ENCODE results near the gene HPCAL1. TPM values are rescaled to one million over a fixed set of nuclear protein-coding genes. Genes with fewer than 3 reads are reported as not detected.

The HPCAL1 gene
- total and polyA plus RNA-seq, 10 of the 15 experiments (the other 5 are each of a cell fraction or from before 2014, with no cell fraction given): 0.40 to 12.8 (median 7.9) TPM

- FAIRE-seq: no peak
- ChIA-PET RAD21 (ENCODE audit: unreplicated experiment) (no interaction called here), SMC1A (ENCODE audit: uncharacterized antibody, unreplicated experiment) (no interaction called here), POLR2A (no interaction called here), CTCF (no interaction called here)
- 74% methylated on average over 12 of the region's 12 CpGs for WGBS (ENCODE audit: insufficient coverage, insufficient replicate concordance, low lambda C conversion rate, missing lambda C conversion rate)
- no peaks in the 10 kb centered on the region; the same call in 1 of the 2 replicates for H4K20me1 ChIP-seq (ENCODE audit: control insufficient read depth, insufficient read depth)
- H3K9ac ChIP-seq (ENCODE audit: control insufficient read depth, insufficient read depth, low read length): no peak overlapping the region
- in situ Hi-C loops (cut with MboI): no loop called here
- H3K4me2 ChIP-seq (ENCODE audit: control insufficient read depth, insufficient read depth): no peak overlapping the region
- no peaks in the 10 kb centered on the region for H3K79me2 ChIP-seq (ENCODE audit: control insufficient read depth, insufficient read depth, low read length)
- intact Hi-C loops (cut with micrococcal nuclease; ENCODE audit: unreplicated experiment): no loop called here
- TF ChIP-seq NFYB (IDR thresholded peaks at IDR 0.05; ENCODE audit: insufficient read depth, low read depth, low read length) (no peak), RB1 (IDR thresholded peaks at IDR 0.05; ENCODE audit: borderline replicate concordance) (no peak), ZNF274 (IDR thresholded peaks at IDR 0.05; ENCODE audit: insufficient read depth, insufficient read length) (no peak), BCLAF1 (IDR thresholded peaks at IDR 0.05) (no peak)
- no peak for ATAC-seq
- no TSS peak for BruUV-seq (replicated peaks)
- no peaks in the 10 kb centered on the region for H3K9me3 ChIP-seq (replicated peaks; ENCODE audit: control insufficient read depth, insufficient read depth, low read length)
- no peaks in the 10 kb centered on the region for H3K27me3 ChIP-seq (replicated peaks in 1 of 2; ENCODE audit: control insufficient read depth in 2 of 2, insufficient read depth in 2 of 2, low read length in 1 of 2)
- H3K4me3 ChIP-seq: no peak overlapping the region
- H3K27ac ChIP-seq (ENCODE audit: control insufficient read depth, insufficient read depth): no peak overlapping the region
- no peak for DNase-seq (ENCODE audit: low read depth, low spot score)
- H3K36me3 ChIP-seq (ENCODE audit: control insufficient read depth in 2 of 2, insufficient read depth in 2 of 2, low read length in 1 of 2): no peaks in the 10 kb centered on the region
- no peak overlapping the region for H2AFZ ChIP-seq (ENCODE audit: control insufficient read depth, low read depth, low read length)
- no peaks in the 10 kb centered on the region for H3K4me1 ChIP-seq (ENCODE audit: control insufficient read depth, insufficient read depth, low read length)
Measured at GRCh38 chr2:10388954-10389560, 86.4 kb downstream of the HPCAL1 start.
